22Rv1 (cell line): ENCODE measurements around the gene PHLDA2.

Experiments used
- ZFX ChIP-seq: fragments of 450-650 bp; IDR thresholded peaks from 2 replicates; pipeline ENCODE4 v1.6.1; 2017; ENCODE audit warnings: antibody characterized with exemption, borderline replicate concordance
- TF ChIP-seq, protein P1 (sequence below): fragments of 450-650 bp; IDR thresholded peaks from 2 replicates; pipeline ENCODE4 v1.5.1; 2017; ENCODE audit warnings: mild to moderate bottlenecking

DNA sequence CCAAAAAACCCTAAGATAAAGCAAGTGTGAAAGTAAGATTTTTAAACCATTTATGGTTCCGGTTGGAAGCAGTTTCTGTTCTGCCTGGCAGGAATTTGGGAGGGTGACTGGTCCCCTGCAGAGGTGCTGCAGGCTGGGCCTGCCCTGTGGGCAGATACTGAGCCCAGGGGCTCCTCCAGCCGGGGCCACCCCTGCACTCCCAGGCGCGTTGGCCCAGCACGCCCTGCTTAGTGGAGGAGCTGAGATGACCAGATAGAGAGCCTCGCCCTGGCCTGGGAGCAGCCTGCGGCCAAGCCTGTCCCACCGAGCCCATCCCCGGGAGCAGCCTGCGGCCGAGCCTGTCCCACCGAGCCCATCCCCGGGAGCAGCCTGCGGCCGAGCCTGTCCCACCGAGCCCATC, 8.0 kb downstream of the PHLDA2 start:
- TF ChIP-seq, protein P1, sequence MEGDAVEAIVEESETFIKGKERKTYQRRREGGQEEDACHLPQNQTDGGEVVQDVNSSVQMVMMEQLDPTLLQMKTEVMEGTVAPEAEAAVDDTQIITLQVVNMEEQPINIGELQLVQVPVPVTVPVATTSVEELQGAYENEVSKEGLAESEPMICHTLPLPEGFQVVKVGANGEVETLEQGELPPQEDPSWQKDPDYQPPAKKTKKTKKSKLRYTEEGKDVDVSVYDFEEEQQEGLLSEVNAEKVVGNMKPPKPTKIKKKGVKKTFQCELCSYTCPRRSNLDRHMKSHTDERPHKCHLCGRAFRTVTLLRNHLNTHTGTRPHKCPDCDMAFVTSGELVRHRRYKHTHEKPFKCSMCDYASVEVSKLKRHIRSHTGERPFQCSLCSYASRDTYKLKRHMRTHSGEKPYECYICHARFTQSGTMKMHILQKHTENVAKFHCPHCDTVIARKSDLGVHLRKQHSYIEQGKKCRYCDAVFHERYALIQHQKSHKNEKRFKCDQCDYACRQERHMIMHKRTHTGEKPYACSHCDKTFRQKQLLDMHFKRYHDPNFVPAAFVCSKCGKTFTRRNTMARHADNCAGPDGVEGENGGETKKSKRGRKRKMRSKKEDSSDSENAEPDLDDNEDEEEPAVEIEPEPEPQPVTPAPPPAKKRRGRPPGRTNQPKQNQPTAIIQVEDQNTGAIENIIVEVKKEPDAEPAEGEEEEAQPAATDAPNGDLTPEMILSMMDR: no peak
- TF ChIP-seq ZFX: no peak
